H1 (cell line): ENCODE data around the gene MTTP. TPM values are rescaled to one million over a fixed set of nuclear protein-coding genes. Genes with fewer than 3 reads are reported as not detected.

Source experiments
- CTCF ChIA-PET: fragments of 300-600 bp; sonication (Branson Sonifier 250); formaldehyde crosslinking; loops from one replicate; lab custom pipeline; 2021; ENCODE audit not compliant: partially characterized antibody; lab: Charles Lee
- POLR2A ChIA-PET: fragments of 300-600 bp; sonication (Branson Sonifier 250); formaldehyde crosslinking; loops from one replicate; lab custom pipeline; 2021; ENCODE audit warnings: inconsistent platforms; ENCODE audit not compliant: partially characterized antibody; lab: Charles Lee
- DNase-seq, 2 experiments: peaks; one replicate each; pipeline versions ENCODE4 v3.0.0 to v3.0.0-alpha.2; 2010 to 2022; ENCODE audit warnings: low spot score in 2 of 2, low read depth in 1 of 2, mixed read lengths in 1 of 2
- FAIRE-seq: peaks from 2 replicates; lab custom pipeline; 2011; peaks lifted over from hg19 to GRCh38; lab: Jason Lieb, UNC
- H2AFZ ChIP-seq: 2 replicates; pipeline ENCODE4 v1.8.1; 2012; ENCODE audit warnings: low read length, inconsistent platforms
- H2AK5ac ChIP-seq: 2 replicates; pipeline ENCODE4 v1.6.1; 2013; ENCODE audit warnings: low read depth, low read length
- H2BK120ac ChIP-seq: replicated peaks from 2 replicates; pipeline ENCODE3; 2013; ENCODE audit warnings: low read depth, low read length, inconsistent platforms
- H2BK12ac ChIP-seq: 2 replicates; pipeline ENCODE4 v1.6.1; 2013; ENCODE audit warnings: low read depth, low read length
- H2BK15ac ChIP-seq: 2 replicates; pipeline ENCODE4 v1.6.1; 2013; ENCODE audit warnings: low read length
- H2BK20ac ChIP-seq: 2 replicates; pipeline ENCODE4 v1.6.1; 2013; ENCODE audit warnings: low read length
- H2BK5ac ChIP-seq: 2 replicates; pipeline ENCODE4 v1.6.1; 2013; ENCODE audit warnings: low read depth, low read length
- H3K14ac ChIP-seq: 2 replicates; pipeline ENCODE4 v1.6.1; 2013; ENCODE audit warnings: inconsistent platforms; ENCODE audit not compliant: insufficient read length
- H3K18ac ChIP-seq: 2 replicates; pipeline ENCODE4 v1.6.1; 2013; ENCODE audit warnings: low read length; ENCODE audit errors: extremely low read depth
- H3K23ac ChIP-seq: 2 replicates; pipeline ENCODE4 v1.6.1; 2013; ENCODE audit warnings: inconsistent platforms; ENCODE audit not compliant: insufficient read length
- H3K23me2 ChIP-seq: 2 replicates; pipeline ENCODE4 v1.6.1; 2013; ENCODE audit warnings: low read depth, low read length
- H3K27ac ChIP-seq: 2 replicates; pipeline ENCODE4 v1.6.1; 2011; ENCODE audit warnings: low read depth, low read length, inconsistent platforms
- H3K27me3 ChIP-seq, 4 experiments: replicated peaks in 1 of 4; 1 replicate in 1 of 4; 2 replicates in 3 of 4; pipeline versions ENCODE4 v1.6.1 to v1.8.1; 2011 to 2013; ENCODE audit warnings: low read length in 3 of 4, mild to moderate bottlenecking in 3 of 4, inconsistent platforms in 2 of 4, mixed read lengths in 2 of 4, moderate library complexity in 1 of 4; ENCODE audit not compliant: control insufficient read depth in 3 of 4, insufficient read depth in 3 of 4; ENCODE audit errors: extremely low read depth in 1 of 4
- H3K36me3 ChIP-seq, 4 experiments: 2 replicates each; pipeline versions ENCODE4 v1.6.1 to v1.8.1; 2011 to 2013; ENCODE audit warnings: mild to moderate bottlenecking in 4 of 4, low read length in 3 of 4, moderate library complexity in 2 of 4, control low read depth in 1 of 4, inconsistent platforms in 1 of 4; ENCODE audit not compliant: insufficient read depth in 4 of 4, control insufficient read depth in 2 of 4
- H3K4ac ChIP-seq: replicated peaks from 2 replicates; pipeline ENCODE3; 2013; ENCODE audit warnings: low read length, low read depth, mixed read lengths, inconsistent platforms; ENCODE audit not compliant: insufficient read length
- H3K4me1 ChIP-seq, 4 experiments: replicated peaks in 1 of 4; 1 replicate in 1 of 4; 2 replicates in 3 of 4; pipeline versions ENCODE4 v1.6.1 to v1.8.1; 2011 to 2013; ENCODE audit warnings: low read length in 3 of 4, inconsistent platforms in 2 of 4, mixed read lengths in 1 of 4; ENCODE audit not compliant: insufficient read depth in 4 of 4, control insufficient read depth in 3 of 4
- H3K4me2 ChIP-seq, 2 experiments: 2 replicates each; pipeline versions ENCODE4 v1.6.1 to v1.8.1; 2011 to 2013; ENCODE audit warnings: low read depth in 2 of 2, low read length in 2 of 2, control low read depth in 1 of 2, inconsistent platforms in 1 of 2, mild to moderate bottlenecking in 1 of 2; ENCODE audit not compliant: insufficient read depth in 1 of 2
- H3K4me3 ChIP-seq, 4 experiments: fragments of 200-600, 300-600 bp in 1 of 4; sonication (generic), shearing (Covaris generic), sonication (Bioruptor Twin) in 1 of 4; 2 replicates each; pipeline versions ENCODE4 v1.5.1 to v1.8.1; 2011 to 2016; ENCODE audit warnings: low read length in 4 of 4, low read depth in 3 of 4, control low read depth in 2 of 4, inconsistent platforms in 2 of 4, mild to moderate bottlenecking in 2 of 4, mixed read lengths in 1 of 4, moderate library complexity in 1 of 4; ENCODE audit not compliant: insufficient read depth in 2 of 4; ENCODE audit errors: extremely low read depth in 1 of 4
- H3K56ac ChIP-seq: replicated peaks from 2 replicates; pipeline ENCODE3; 2013; ENCODE audit warnings: low read depth, mild to moderate bottlenecking, mixed read lengths, low read length, inconsistent platforms; ENCODE audit not compliant: insufficient read length
- H3K79me1 ChIP-seq: 2 replicates; pipeline ENCODE4 v1.6.1; 2013; ENCODE audit warnings: low read depth, low read length, control low read depth
- H3K79me2 ChIP-seq, 2 experiments: 2 replicates each; pipeline versions ENCODE4 v1.6.1 to v1.8.1; 2012 to 2013; ENCODE audit warnings: low read length in 2 of 2, mild to moderate bottlenecking in 2 of 2, inconsistent platforms in 1 of 2; ENCODE audit not compliant: insufficient read depth in 2 of 2, control insufficient read depth in 1 of 2
- H3K9ac ChIP-seq, 4 experiments: replicated peaks in 1 of 4; 1 replicate in 1 of 4; 2 replicates in 3 of 4; pipeline versions ENCODE4 v1.6.1 to v1.8.1; 2011 to 2013; ENCODE audit warnings: low read depth in 3 of 4, low read length in 3 of 4, control low read depth in 2 of 4, mild to moderate bottlenecking in 2 of 4, moderate library complexity in 2 of 4, inconsistent platforms in 1 of 4; ENCODE audit errors: extremely low read depth in 1 of 4
- H3K9me3 ChIP-seq, 2 experiments: 2 replicates each; pipeline versions ENCODE4 v1.6.1 to v1.8.1; 2012 to 2013; ENCODE audit warnings: mild to moderate bottlenecking in 2 of 2, moderate library complexity in 2 of 2, control low read depth in 1 of 2, inconsistent platforms in 1 of 2, low read depth in 1 of 2, low read length in 1 of 2, mixed read lengths in 1 of 2; ENCODE audit not compliant: insufficient read depth in 2 of 2
- H4K20me1 ChIP-seq, 2 experiments: replicated peaks in 1 of 2; 2 replicates each; pipeline versions ENCODE3 to v1.8.1; 2011 to 2013; ENCODE audit warnings: inconsistent platforms in 2 of 2, low read length in 2 of 2, mild to moderate bottlenecking in 1 of 2; ENCODE audit not compliant: insufficient read depth in 2 of 2, control insufficient read depth in 1 of 2
- H4K5ac ChIP-seq: 2 replicates; pipeline ENCODE4 v1.6.1; 2013; ENCODE audit warnings: low read length, low read depth, mixed read lengths, inconsistent platforms; ENCODE audit not compliant: insufficient read length
- H4K8ac ChIP-seq: 2 replicates; pipeline ENCODE4 v1.8.0; 2013; ENCODE audit warnings: mild to moderate bottlenecking, moderate library complexity, low read length, inconsistent platforms; ENCODE audit not compliant: insufficient read depth; ENCODE audit errors: extremely low read depth
- H4K91ac ChIP-seq: replicated peaks from 2 replicates; pipeline ENCODE3; 2013; ENCODE audit warnings: low read length, mixed read lengths, inconsistent platforms; ENCODE audit not compliant: insufficient read length
- CHD1 ChIP-seq: IDR thresholded peaks from 2 replicates; pipeline ENCODE4 v1.6.1; 2012; ENCODE audit warnings: low read depth, low read length, improper control_type of control experiment
- CHD2 ChIP-seq: IDR thresholded peaks from 2 replicates; pipeline ENCODE4 v1.6.1; 2012; ENCODE audit warnings: low read length, improper control_type of control experiment
- EZH2 ChIP-seq: fragments of 200-600 bp; sonication (generic); IDR thresholded peaks from 2 replicates; pipeline ENCODE4 v1.7.1; 2012; ENCODE audit warnings: low read depth, mild to moderate bottlenecking, moderate library complexity, low read length, inconsistent platforms; ENCODE audit not compliant: severe bottlenecking
- KDM5A ChIP-seq: fragments of 200-600 bp; IDR thresholded peaks from 2 replicates; pipeline ENCODE4 v1.7.1; 2012; ENCODE audit warnings: mild to moderate bottlenecking, low read length, inconsistent platforms, mixed read lengths
- MAFK ChIP-seq: IDR thresholded peaks from 2 replicates; pipeline ENCODE4 v1.6.1; 2012; ENCODE audit warnings: low read depth, mild to moderate bottlenecking, improper control_type of control experiment, low read length
- PHF8 ChIP-seq: fragments of 200-600 bp; sonication (generic); conservative IDR thresholded peaks from 2 replicates; pipeline ENCODE4 v1.7.1; 2012; ENCODE audit warnings: low read depth, mild to moderate bottlenecking, inconsistent platforms, low read length, moderate library complexity
- RAD21 ChIP-seq, 2 experiments: IDR thresholded peaks in 1 of 2; conservative IDR thresholded peaks in 1 of 2; 2 replicates each; pipeline ENCODE4 v1.6.1; 2011; ENCODE audit warnings: low read depth in 2 of 2, low read length in 2 of 2, improper control_type of control experiment in 1 of 2, inconsistent platforms in 1 of 2, mild to moderate bottlenecking in 1 of 2, moderate library complexity in 1 of 2
- RBBP5 ChIP-seq: IDR thresholded peaks from 2 replicates; pipeline ENCODE4 v1.7.1; 2012; ENCODE audit warnings: low read depth, mild to moderate bottlenecking, inconsistent platforms, low read length, moderate library complexity, borderline replicate concordance
- SP4 ChIP-seq: IDR thresholded peaks from 2 replicates; pipeline ENCODE4 v1.6.1; 2012; ENCODE audit warnings: low read length, inconsistent platforms
- SUZ12 ChIP-seq: fragments of 200-600 bp; sonication (generic); IDR thresholded peaks from 2 replicates; pipeline ENCODE4 v1.6.1; 2012; ENCODE audit warnings: mild to moderate bottlenecking, inconsistent platforms, low read length, moderate library complexity, mixed read lengths
- TEAD4 ChIP-seq: IDR thresholded peaks from 2 replicates; pipeline ENCODE4 v1.6.1; 2012; ENCODE audit warnings: low read depth, low read length, inconsistent platforms, mixed read lengths
- USF2 ChIP-seq: IDR thresholded peaks from 2 replicates; pipeline ENCODE4 v1.6.1; 2011; ENCODE audit warnings: low read length, improper control_type of control experiment
- WGBS, 2 experiments: shearing (Covaris generic) in 1 of 2; methylation state at CpG; one replicate each; pipeline versions ENCODE4 v1.1.6 to v1.1.7; 2013 to 2015; ENCODE audit warnings: low lambda C conversion rate in 2 of 2, mixed read lengths in 2 of 2, inconsistent platforms in 1 of 2, low coverage in 1 of 2, missing lambda C conversion rate in 1 of 2; ENCODE audit not compliant: insufficient replicate concordance in 2 of 2, insufficient coverage in 1 of 2, insufficient read length in 1 of 2; ENCODE audit errors: extremely low coverage in 1 of 2, missing lambda C conversion rate in 1 of 2; 5-methylcytosine and 5-hydroxymethylcytosine counted together
- polyA plus RNA-seq, 7 experiments: library from polyadenylated mRNA; depleted of rRNA in 3 of 7; stranded (reverse) in 5 of 7; unstranded in 2 of 7; fragments of >200 nt in 5 of 7; fragments of 200-250 nt in 2 of 7; gene quantifications; 1 replicate in 5 of 7; 2 replicates in 1 of 7; 4 replicates in 1 of 7; pipeline versions ENCODE4 v1.2.1 to v1.2.3, GENCODE V29; 2011 to 2013; ENCODE audit warnings: missing spikeins in 2 of 7, mixed read lengths in 2 of 7
- total RNA-seq: library from RNA; stranded (reverse); fragmentation: NEBNext Ultra II Directional; extraction: Animal tissue kit (Norgen Biotek cat#: 25700); gene quantifications from 2 replicates; pipeline ENCODE4 v1.2.1, GENCODE V29; 2021
- TF ChIP-seq, protein P1 (sequence below): IDR thresholded peaks from 2 replicates; pipeline ENCODE4 v1.6.1; 2012; ENCODE audit warnings: inconsistent platforms

MTTP gene
- total and polyA plus RNA-seq, 2 of the 8 experiments (the other 6 are each of a cell fraction or from before 2014, with no cell fraction given) = 0.12 to 0.26 TPM

- H3K9me3 ChIP-seq = no peaks in the 10 kb centered on the region
- no peak overlapping the region for H2AFZ ChIP-seq
- H2BK5ac ChIP-seq = no peak overlapping the region
- H4K5ac ChIP-seq = no peak overlapping the region
- no peak overlapping the region for H2BK120ac ChIP-seq
- no peak overlapping the region for H3K4ac ChIP-seq
- H3K79me1 ChIP-seq = no peaks in the 10 kb centered on the region
- no peak overlapping the region for H2BK15ac ChIP-seq
- H2AK5ac ChIP-seq = no peak overlapping the region
- no peak overlapping the region for H3K23ac ChIP-seq
- H2BK20ac ChIP-seq = no peak overlapping the region
- H2BK12ac ChIP-seq = no peak overlapping the region
- POLR2A ChIA-PET = no interaction called here
- no peaks in the 10 kb centered on the region for H3K36me3 ChIP-seq
- H3K9ac ChIP-seq = no peak overlapping the region
- H4K91ac ChIP-seq = no peak overlapping the region
- no peak overlapping the region for H3K4me3 ChIP-seq
- no peaks in the 10 kb centered on the region for H4K20me1 ChIP-seq
- H4K8ac ChIP-seq = no peak overlapping the region
- no peaks in the 10 kb centered on the region for H3K4me1 ChIP-seq
- H3K56ac ChIP-seq = no peak overlapping the region
- CTCF ChIA-PET = interaction anchor here (0.6 kb wide), 1 partner anchor 1600 kb away, joined by 3 read pairs; no protein-coding TSS in a partner anchor
- no peak overlapping the region for H3K14ac ChIP-seq
- no peak overlapping the region for H3K4me2 ChIP-seq
- DNase-seq (no peak), FAIRE-seq (no peak)
- H3K27me3 ChIP-seq = no peaks in the 10 kb centered on the region
- WGBS, 2 experiments = 91% methylated on average over 2 of the region's 2 CpGs; no CpG with 5 or more reads in 1 of the 2 experiments
- H3K23me2 ChIP-seq = no peaks in the 10 kb centered on the region; the same call in 1 of the 2 replicates
- H3K79me2 ChIP-seq = no peaks in the 10 kb centered on the region
- H3K18ac ChIP-seq = no peak overlapping the region
- no peak overlapping the region for H3K27ac ChIP-seq
- TF ChIP-seq MAFK = no peak
- TF ChIP-seq KDM5A = no peak
- TF ChIP-seq USF2 = no peak
- no peak for TF ChIP-seq RAD21 (IDR thresholded peaks at IDR 0.05 in 1 of 2, conservative IDR thresholded peaks at IDR 0.05 in 1 of 2; ENCODE audit: low read depth in 2 of 2, low read length in 2 of 2)
- TF ChIP-seq SP4 = no peak
- TF ChIP-seq RBBP5 = no peak
- no peak for TF ChIP-seq PHF8
- TF ChIP-seq EZH2 = no peak
- TF ChIP-seq CHD1 = no peak
- TF ChIP-seq TEAD4 = no peak
- TF ChIP-seq, protein P1, sequence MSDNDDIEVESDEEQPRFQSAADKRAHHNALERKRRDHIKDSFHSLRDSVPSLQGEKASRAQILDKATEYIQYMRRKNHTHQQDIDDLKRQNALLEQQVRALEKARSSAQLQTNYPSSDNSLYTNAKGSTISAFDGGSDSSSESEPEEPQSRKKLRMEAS = no peak
- no peak for TF ChIP-seq CHD2
- no peak for TF ChIP-seq SUZ12
These were observed 20.2 kb downstream of the MTTP start for GRCh38 chr4:99594818-99595217.
